PFSK-1 (cell line): Measurements from ENCODE around the gene CAB39.

Experiments used
- FOXP2 ChIP-seq: optimal IDR thresholded peaks from 2 replicates; pipeline ENCODE3; 2011; ENCODE audit warnings: borderline replicate concordance, control low read depth, inconsistent platforms; ENCODE audit not compliant: insufficient read depth; ENCODE audit errors: extremely low read length, extremely low read depth
- POLR2AphosphoS5 ChIP-seq: IDR thresholded peaks from 2 replicates; pipeline ENCODE4 v1.6.1; 2012; ENCODE audit warnings: low read depth, mild to moderate bottlenecking, control low read depth, low read length, moderate library complexity
- REST ChIP-seq, 2 experiments: IDR thresholded peaks; 2 replicates each; pipeline versions ENCODE4 v1.6.1 to v1.8.0; 2011 to 2012; ENCODE audit warnings: low read depth in 2 of 2, low read length in 2 of 2, control low read depth in 1 of 2, inconsistent platforms in 1 of 2, mild to moderate bottlenecking in 1 of 2, moderate library complexity in 1 of 2; ENCODE audit not compliant: insufficient read depth in 1 of 2
- SIN3A ChIP-seq: IDR thresholded peaks from 2 replicates; pipeline ENCODE4 v1.6.1; 2012; ENCODE audit warnings: mild to moderate bottlenecking, low read length, moderate library complexity, borderline replicate concordance; ENCODE audit not compliant: insufficient read depth
- TAF1 ChIP-seq: IDR thresholded peaks from 2 replicates; pipeline ENCODE4 v1.6.1; 2012; ENCODE audit warnings: low read length, control low read depth, borderline replicate concordance; ENCODE audit not compliant: insufficient read depth

The CAB39 gene

GRCh38 chr2:230852113-230852512 is 139.5 kb downstream of the CAB39 start:
- TF ChIP-seq REST (IDR thresholded peaks at IDR 0.05; ENCODE audit: insufficient read depth in 1 of 2, low read depth in 2 of 2, low read length in 2 of 2) (no peak), FOXP2 (no peak), POLR2AphosphoS5 (no peak)

- no peak for TF ChIP-seq POLR2AphosphoS5
- no peak for TF ChIP-seq FOXP2
These were observed 149.1 kb downstream of the CAB39 start for GRCh38 chr2:230861552-230862255.

DNA sequence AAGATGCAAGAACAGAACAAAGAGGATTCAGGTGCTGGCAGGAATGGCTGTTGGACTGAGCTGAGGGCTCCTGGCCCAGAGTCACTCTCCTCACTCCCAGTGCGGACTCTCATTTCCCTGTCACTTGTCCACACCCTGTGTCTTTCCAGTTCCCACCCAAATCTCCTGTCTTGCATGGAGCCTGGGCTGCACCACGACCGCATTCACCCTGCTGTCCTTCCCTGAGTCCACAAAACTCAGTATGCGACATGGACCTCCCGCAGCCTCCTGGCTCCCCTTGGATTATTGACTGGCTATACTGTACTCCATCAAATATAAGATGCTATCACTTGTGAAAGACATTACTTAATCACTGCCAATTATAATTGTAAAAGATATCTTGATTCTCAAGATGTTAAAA is 149.7 kb downstream of the CAB39 start:
- TF ChIP-seq POLR2AphosphoS5 (no peak), SIN3A (no peak), TAF1 (no peak), REST (IDR thresholded peaks at IDR 0.05; ENCODE audit: insufficient read depth in 1 of 2, low read depth in 2 of 2, low read length in 2 of 2) (no peak), FOXP2 (no peak)

DNA sequence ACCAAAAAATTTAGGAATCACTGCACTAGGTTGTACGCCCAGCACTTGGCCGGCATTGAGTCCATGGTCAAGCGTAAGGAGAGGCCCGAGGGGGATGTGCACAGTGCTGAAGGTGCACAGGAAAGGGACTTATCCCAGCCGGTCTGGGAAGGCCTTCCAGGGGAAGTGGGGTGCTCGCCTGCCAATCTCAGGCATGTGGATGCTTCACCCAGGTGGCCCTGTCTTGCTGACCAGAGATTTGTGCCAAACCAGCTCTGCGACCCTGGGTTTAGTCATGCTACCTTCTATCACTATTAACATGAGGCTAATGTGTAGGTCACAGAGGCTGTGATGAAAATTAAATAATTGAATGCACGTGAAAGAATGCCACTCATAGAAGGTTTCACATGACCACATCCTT is 150.4 kb downstream of the CAB39 start:
- TF ChIP-seq TAF1, result no peak
- TF ChIP-seq SIN3A, result no peak
- TF ChIP-seq REST (IDR thresholded peaks at IDR 0.05; ENCODE audit: insufficient read depth in 1 of 2, low read depth in 2 of 2, low read length in 2 of 2), result no peak
- no peak for TF ChIP-seq FOXP2
- no peak for TF ChIP-seq POLR2AphosphoS5

GRCh38 chr2:230863442-230864121 is 150.9 kb downstream of the CAB39 start:
- TF ChIP-seq POLR2AphosphoS5 (no peak), SIN3A (no peak), REST (IDR thresholded peaks at IDR 0.05; ENCODE audit: insufficient read depth in 1 of 2, low read depth in 2 of 2, low read length in 2 of 2) (no peak), TAF1 (no peak), FOXP2 (no peak)
